ENCODE measurements around the gene INAFM2. TPM values are rescaled to one million over a fixed set of nuclear protein-coding genes. Genes with fewer than 3 reads are reported as not detected.
A peak's percentile ranks its signal among the peaks of the same experiment; 100 is the strongest.

Gene INAFM2
- total and polyA plus RNA-seq, 9 of the 15 experiments (the other 6 are each of a cell fraction or from before 2014, with no cell fraction given): 11.8 to 43.1 (median 27.2) TPM

- peak; percentile 26; the same call in 1 of the 2 replicates for TF ChIP-seq ARID3A (IDR thresholded peaks at IDR 0.05; ENCODE audit: borderline replicate concordance, low read depth, low read length)
- TF ChIP-seq CEBPB (tag; IDR thresholded peaks at IDR 0.05): no peak
- no peak for TF ChIP-seq ZNF143 (CRISPR knock-in tag; IDR thresholded peaks at IDR 0.05)
- no peak for TF ChIP-seq CREB3 (tag; conservative IDR thresholded peaks at IDR 0.05; ENCODE audit: low read depth)
- no peak for TF ChIP-seq HOXB6 (CRISPR knock-in tag; IDR thresholded peaks at IDR 0.05; ENCODE audit: borderline replicate concordance)
- no peak for TF ChIP-seq TFE3 (CRISPR knock-in tag; IDR thresholded peaks at IDR 0.05)
- no peak for TF ChIP-seq NKRF (IDR thresholded peaks at IDR 0.05; ENCODE audit: borderline replicate concordance)
- peak; percentile 89 for TF ChIP-seq CXXC5 (CRISPR knock-in tag; IDR thresholded peaks at IDR 0.05)
- no peak for TF ChIP-seq ZNF518B (CRISPR knock-in tag; IDR thresholded peaks at IDR 0.05)
- peak; percentile 54 for TF ChIP-seq TBP (optimal IDR thresholded peaks at IDR 0.05; ENCODE audit: low read depth, low read length)
- peak; percentile 37 for TF ChIP-seq PCBP1 (IDR thresholded peaks at IDR 0.05; ENCODE audit: low read depth, low read length, poor library complexity, severe bottlenecking)
- peak; percentile 61; the same call in 1 of the 2 replicates for TF ChIP-seq ELF1 (tag; IDR thresholded peaks at IDR 0.05)
- peak; percentile 49 for TF ChIP-seq HNRNPLL (IDR thresholded peaks at IDR 0.05; ENCODE audit: low read depth, low read length, poor library complexity, severe bottlenecking)
- no peak for TF ChIP-seq ZNF140 (CRISPR knock-in tag; IDR thresholded peaks at IDR 0.05)
Observed at GRCh38 chr15:40367686-40368611, 44.5 kb downstream of the INAFM2 start (continued).

All from K562 (cell line).